Gastroesophageal sphincter (tissue), 3 donors: Measurements from ENCODE around the gene NDRG3.

ENCODE experiments used
- CTCF ChIP-seq, 4 experiments: fragments of 200-600 bp in 2 of 4; fragments of 450-650 bp in 2 of 4; sonication (generic) in 1 of 4; IDR thresholded peaks; one replicate each; pipeline ENCODE4 v1.5.1; 2017 to 2019; ENCODE audit warnings: antibody characterized with exemption in 4 of 4, mild to moderate bottlenecking in 2 of 4, moderate library complexity in 2 of 4
- EP300 ChIP-seq: sonication (generic); formaldehyde crosslinking; IDR thresholded peaks from one replicate; pipeline ENCODE4 v1.6.1; 2017; ENCODE audit warnings: antibody characterized with exemption, mild to moderate bottlenecking
- POLR2A ChIP-seq, 2 donors: fragments of 450-650 bp; IDR thresholded peaks; one replicate each; pipeline ENCODE4 v1.6.1; 2017; ENCODE audit warnings: antibody characterized with exemption in 2 of 2, mild to moderate bottlenecking in 2 of 2, moderate library complexity in 1 of 2
- POLR2AphosphoS5 ChIP-seq: sonication (generic); formaldehyde crosslinking; IDR thresholded peaks from one replicate; pipeline ENCODE4 v1.6.1; 2017; ENCODE audit warnings: antibody characterized with exemption

GRCh38 chr20:36793294-36794115, 47.6 kb upstream of the NDRG3 start:
- TF ChIP-seq CTCF (IDR thresholded peaks at IDR 0.05) (no peak), EP300 (no peak), POLR2A (IDR thresholded peaks at IDR 0.05) (no peak), POLR2AphosphoS5 (no peak)
